ENCODE data around the gene SYCE1L. TPM values are rescaled to one million over a fixed set of nuclear protein-coding genes. Genes with fewer than 3 reads are reported as not detected.

The SYCE1L gene
- total RNA-seq, 1 donor from 2014 or later, result not detected

DNA sequence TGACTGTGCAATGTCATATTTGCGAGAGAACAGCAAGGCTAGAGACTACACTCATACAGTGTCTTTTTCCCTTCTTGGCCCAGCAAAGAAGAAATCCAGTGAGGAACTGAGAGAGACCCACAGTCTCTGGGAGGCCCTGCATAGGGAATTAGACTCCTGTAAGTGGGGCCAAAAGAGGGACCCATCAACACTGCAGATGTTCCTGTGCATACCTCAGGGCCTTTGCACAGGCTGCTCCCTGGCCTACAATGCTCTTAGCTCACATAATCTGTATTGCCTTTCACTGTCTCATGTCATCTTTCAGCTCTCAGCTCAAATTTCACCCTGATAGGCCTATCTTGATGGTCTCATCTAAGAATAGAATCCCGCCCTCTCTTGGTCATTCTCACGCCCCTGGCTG lies 9.2 kb downstream of the SYCE1L start:
- H3K27me3 ChIP-seq, result no peaks in the 10 kb centered on the region
- peaks cover 0 to 6% of the 10 kb centered on the region in 2 donors for H3K4me1 ChIP-seq
- H3K36me3 ChIP-seq, result no peaks in the 10 kb centered on the region
- intact Hi-C loops (cut with DNase I), result no loop called here
- H3K4me3 ChIP-seq, result no peak overlapping the region
- no peak for DNase-seq (ENCODE audit: low spot score in 2 of 2)
- H3K27ac ChIP-seq, result no peak overlapping the region
- H3K9me3 ChIP-seq, result no peaks in the 10 kb centered on the region
- TF ChIP-seq, protein P1, sequence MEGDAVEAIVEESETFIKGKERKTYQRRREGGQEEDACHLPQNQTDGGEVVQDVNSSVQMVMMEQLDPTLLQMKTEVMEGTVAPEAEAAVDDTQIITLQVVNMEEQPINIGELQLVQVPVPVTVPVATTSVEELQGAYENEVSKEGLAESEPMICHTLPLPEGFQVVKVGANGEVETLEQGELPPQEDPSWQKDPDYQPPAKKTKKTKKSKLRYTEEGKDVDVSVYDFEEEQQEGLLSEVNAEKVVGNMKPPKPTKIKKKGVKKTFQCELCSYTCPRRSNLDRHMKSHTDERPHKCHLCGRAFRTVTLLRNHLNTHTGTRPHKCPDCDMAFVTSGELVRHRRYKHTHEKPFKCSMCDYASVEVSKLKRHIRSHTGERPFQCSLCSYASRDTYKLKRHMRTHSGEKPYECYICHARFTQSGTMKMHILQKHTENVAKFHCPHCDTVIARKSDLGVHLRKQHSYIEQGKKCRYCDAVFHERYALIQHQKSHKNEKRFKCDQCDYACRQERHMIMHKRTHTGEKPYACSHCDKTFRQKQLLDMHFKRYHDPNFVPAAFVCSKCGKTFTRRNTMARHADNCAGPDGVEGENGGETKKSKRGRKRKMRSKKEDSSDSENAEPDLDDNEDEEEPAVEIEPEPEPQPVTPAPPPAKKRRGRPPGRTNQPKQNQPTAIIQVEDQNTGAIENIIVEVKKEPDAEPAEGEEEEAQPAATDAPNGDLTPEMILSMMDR (IDR thresholded peaks at IDR 0.05), result no peak

DNA sequence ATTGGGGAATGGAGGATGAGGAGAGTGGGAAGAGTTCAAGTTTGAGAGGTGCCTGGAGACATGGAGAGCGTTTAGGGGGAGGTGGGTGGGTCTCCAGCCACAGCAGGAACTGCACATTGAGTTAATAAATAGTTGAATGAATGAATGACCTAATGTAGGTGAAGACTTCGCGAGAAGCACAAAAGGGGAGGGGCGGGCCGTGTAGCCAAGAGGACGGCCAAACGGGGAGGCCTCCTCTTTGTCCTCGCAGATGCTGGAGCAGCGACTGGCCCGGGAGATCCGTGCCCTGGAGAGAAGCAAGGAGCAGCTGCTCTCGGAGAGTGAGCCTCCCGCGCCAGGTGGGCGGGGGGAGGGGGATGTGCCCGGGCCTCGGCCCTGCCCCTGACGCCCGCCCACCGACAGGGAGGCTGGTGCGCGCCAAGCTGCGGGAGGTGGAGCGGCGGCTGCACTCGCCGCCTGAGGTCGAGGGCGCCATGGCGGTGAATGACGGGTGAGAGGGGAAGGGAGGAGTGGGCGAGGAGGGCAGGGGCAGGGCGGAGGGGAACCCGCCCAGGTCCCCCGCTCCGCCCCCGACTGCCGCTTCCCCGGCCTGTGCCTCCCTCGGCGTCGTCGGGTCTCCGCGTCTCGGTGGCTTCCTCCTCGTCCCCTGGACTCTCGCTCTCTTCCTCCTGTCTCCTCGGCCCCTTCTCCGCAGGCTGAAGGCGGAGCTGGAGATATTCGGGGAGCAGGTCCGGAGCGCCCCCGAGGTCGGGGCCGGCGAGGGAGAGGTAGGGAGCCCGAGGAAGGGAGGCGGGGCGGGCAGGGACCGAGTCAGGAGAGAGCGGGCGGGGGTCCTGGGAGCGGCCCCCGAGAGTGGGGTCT lies 12.9 kb downstream of the SYCE1L start:
- Histone ChIP-seq H3K27me3 (no peaks in the 10 kb centered on the region), H3K4me3 (peak overlapping the region; percentile 75 to 86), H3K4me1 (peaks cover 0 to 6% of the 10 kb centered on the region in 2 donors), H3K36me3 (no peaks in the 10 kb centered on the region), H3K9me3 (no peaks in the 10 kb centered on the region), H3K27ac (peak overlapping the region; percentile 22 to 65)
- intact Hi-C loops (cut with DNase I), result no loop called here
- peak in 1 of 2 donors; percentile 70 for DNase-seq (ENCODE audit: low spot score in 2 of 2)
- TF ChIP-seq, protein P1 (IDR thresholded peaks at IDR 0.05), result no peak

DNA sequence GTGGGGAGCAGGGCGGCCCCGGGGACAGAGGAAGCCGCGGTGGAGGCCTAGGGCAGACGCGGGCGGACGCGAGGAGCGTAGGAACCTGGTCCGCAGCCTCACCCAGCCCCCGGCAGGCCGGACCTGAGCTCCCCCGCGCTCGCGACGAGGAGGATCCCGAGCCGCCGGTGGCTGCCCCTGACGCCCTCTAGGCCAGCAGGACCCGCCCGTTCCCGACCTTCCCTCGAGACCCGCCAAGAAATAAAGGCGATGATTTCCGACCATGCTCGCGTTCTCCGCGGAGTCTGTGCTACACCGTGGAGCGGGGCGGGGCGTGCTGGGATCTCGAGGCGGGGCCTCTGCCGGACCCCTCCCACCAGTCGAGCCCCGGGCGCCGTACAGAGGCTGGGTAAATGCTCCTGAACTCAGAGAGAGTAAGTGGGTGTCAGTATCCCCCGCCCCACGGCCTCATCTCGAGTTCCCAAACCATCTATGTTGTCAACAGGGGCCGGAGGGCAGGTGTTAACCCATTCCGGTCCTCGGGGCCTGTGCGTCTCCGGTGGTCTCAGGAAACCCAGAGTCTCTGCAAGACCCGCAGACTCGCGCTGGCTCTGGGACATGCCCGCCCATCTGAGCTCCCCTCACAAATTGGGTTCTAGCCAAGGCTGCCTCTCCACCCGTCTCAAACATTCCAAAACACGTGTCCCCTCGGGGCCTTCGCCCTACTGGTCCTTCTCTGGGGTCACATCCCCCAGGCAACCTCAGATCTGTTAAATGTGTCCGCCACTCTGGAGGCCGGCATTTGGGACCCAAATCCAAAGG lies 13.7 kb downstream of the SYCE1L start:
- TF ChIP-seq, protein P1 (IDR thresholded peaks at IDR 0.05), result no peak
- Histone ChIP-seq H3K27me3 (no peaks in the 10 kb centered on the region), H3K4me1 (peaks cover 0 to 6% of the 10 kb centered on the region in 2 donors), H3K36me3 (no peaks in the 10 kb centered on the region), H3K4me3 (peak overlapping the region; percentile 75 to 86), H3K9me3 (no peaks in the 10 kb centered on the region), H3K27ac (peak overlapping the region; percentile 22 to 65)
- intact Hi-C loops (cut with DNase I), result no loop called here
- peak in 1 of 2 donors; percentile 76 for DNase-seq (ENCODE audit: low spot score in 2 of 2)

DNA sequence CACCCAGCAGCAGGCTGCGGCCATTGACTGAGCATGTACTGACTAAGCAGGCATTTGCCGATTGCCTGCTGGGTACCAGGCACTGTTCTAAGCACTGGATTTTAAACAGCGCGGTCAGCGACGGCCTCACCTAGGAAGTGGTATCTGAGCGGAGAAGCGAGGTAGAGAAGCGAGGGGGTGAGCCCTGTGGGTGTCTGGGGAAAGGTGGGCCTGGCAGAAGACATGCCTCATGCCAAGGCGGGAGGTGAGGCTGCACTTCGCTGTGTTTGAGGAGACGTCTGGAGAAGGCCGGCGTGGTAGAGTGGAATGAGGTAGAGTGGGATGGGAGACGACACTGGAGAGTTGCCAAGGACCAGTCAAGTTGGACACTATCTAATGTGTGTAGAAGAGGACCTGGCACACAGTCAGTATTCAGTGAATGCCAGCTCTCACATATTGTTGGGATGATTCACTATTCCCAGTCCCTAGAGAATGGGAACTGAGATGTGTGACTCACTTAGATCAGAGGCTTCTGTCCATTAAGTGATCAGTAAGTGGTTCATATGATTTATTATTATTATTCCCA lies 14.4 kb downstream of the SYCE1L start:
- DNase-seq (ENCODE audit: low spot score in 2 of 2), result no peak
- peaks cover 0 to 6% of the 10 kb centered on the region in 2 donors for H3K4me1 ChIP-seq
- H3K4me3 ChIP-seq, result no peak overlapping the region
- intact Hi-C loops (cut with DNase I), result no loop called here
- H3K9me3 ChIP-seq, result no peaks in the 10 kb centered on the region
- no peak overlapping the region for H3K27ac ChIP-seq
- no peaks in the 10 kb centered on the region for H3K27me3 ChIP-seq
- TF ChIP-seq, protein P1 (IDR thresholded peaks at IDR 0.05), result no peak
- H3K36me3 ChIP-seq, result no peaks in the 10 kb centered on the region

DNA sequence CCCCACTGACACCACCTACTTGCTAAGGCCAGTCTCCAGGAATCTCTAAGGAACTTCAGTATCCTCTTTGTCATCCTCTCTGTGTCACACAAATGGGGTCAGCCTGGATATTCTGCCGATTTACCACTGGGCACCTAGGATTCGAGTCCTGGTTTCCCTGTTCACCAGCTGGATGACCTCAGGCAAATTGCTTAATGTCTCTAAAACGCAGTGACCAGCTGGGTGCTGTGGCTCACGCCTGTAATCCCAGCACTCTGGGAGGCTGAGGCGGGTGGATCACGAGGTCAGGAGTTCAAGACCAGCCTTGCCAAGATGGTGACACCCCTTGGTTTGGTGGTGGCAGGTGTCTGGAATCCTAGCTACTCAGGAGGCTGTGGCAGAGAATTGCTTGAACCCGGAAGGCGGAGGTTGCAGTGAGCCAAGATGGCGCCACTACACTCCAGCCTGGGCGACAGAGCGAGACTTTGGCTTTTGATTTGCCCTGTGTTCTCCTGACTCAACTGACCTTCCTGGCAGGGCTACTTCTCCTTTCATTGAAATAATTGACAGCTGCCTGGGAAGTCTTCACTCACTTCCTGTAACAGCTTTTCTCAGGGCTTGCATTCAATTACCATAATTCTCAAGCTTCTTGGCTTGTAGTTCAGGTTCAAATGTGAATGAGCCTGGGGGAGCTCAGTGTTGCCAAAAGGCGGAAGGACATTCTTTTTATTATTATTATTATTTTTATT lies 15.4 kb downstream of the SYCE1L start:
- Histone ChIP-seq H3K36me3 (no peaks in the 10 kb centered on the region), H3K9me3 (no peaks in the 10 kb centered on the region), H3K27ac (no peak overlapping the region), H3K4me3 (no peak overlapping the region), H3K27me3 (no peaks in the 10 kb centered on the region), H3K4me1 (peaks cover 0 to 6% of the 10 kb centered on the region in 2 donors)
- DNase-seq (ENCODE audit: low spot score in 2 of 2), result no peak
- TF ChIP-seq, protein P1 (IDR thresholded peaks at IDR 0.05), result no peak
- intact Hi-C loops (cut with DNase I), result no loop called here

Measured in ascending aorta (tissue), 2 donors.